ENCODE measurements around the gene CYSRT1. TPM values are rescaled to one million over a fixed set of nuclear protein-coding genes. Genes with fewer than 3 reads are reported as not detected.

The CYSRT1 gene
- polyA plus RNA-seq, 3 donors = 0.17 TPM; not detected in 2

DNA sequence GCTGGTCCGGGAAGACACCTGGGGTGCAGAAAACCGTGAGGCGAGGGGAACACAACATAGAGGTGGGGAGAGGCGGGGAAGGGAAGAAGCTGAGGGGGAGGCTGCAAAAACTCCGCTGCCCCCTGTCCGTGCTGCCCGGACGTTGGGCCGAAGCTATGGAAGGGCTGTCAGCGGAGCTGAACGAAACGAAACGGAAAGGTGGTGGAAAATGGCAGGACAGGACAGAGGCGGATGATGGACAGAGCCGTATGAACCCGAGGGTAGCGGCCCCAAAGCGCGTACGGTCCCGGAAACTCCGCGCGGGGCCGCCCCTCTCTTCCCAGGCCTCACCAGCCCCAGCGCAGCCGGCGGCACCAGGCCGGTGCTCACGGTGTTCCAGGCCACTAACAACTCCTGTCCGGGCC is 36.9 kb upstream of the CYSRT1 start:
- H3K9ac ChIP-seq (ENCODE audit: insufficient read depth, low read length, poor library complexity, severe bottlenecking) = peak overlapping the region; percentile 95
- H3K4me1 Mint-ChIP-seq = peaks cover 32% of the 10 kb centered on the region
- no peaks in the 10 kb centered on the region for H3K9me3 ChIP-seq (replicated peaks in 1 of 2; ENCODE audit: control insufficient read depth in 1 of 2, insufficient read depth in 1 of 2, low read length in 2 of 2)
- peaks cover 28 to 39% of the 10 kb centered on the region in 2 donors for H3K4me1 ChIP-seq (ENCODE audit: control insufficient read depth in 1 of 2, insufficient read depth in 2 of 2, low read length in 2 of 2)
- peak overlapping the region; percentile 70 to 96 for H3K27ac ChIP-seq (ENCODE audit: low read depth in 1 of 2, low read length in 2 of 2)
- TF ChIP-seq, protein P1, sequence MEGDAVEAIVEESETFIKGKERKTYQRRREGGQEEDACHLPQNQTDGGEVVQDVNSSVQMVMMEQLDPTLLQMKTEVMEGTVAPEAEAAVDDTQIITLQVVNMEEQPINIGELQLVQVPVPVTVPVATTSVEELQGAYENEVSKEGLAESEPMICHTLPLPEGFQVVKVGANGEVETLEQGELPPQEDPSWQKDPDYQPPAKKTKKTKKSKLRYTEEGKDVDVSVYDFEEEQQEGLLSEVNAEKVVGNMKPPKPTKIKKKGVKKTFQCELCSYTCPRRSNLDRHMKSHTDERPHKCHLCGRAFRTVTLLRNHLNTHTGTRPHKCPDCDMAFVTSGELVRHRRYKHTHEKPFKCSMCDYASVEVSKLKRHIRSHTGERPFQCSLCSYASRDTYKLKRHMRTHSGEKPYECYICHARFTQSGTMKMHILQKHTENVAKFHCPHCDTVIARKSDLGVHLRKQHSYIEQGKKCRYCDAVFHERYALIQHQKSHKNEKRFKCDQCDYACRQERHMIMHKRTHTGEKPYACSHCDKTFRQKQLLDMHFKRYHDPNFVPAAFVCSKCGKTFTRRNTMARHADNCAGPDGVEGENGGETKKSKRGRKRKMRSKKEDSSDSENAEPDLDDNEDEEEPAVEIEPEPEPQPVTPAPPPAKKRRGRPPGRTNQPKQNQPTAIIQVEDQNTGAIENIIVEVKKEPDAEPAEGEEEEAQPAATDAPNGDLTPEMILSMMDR (IDR thresholded peaks at IDR 0.05) = no peak
- H3K27ac Mint-ChIP-seq = peak overlapping the region; percentile 91 to 96 (median 94)
- peak overlapping the region; percentile 83 to 95 (median 92) for H3K4me3 ChIP-seq (replicated peaks in 1 of 3; ENCODE audit: low read depth in 2 of 3, low read length in 3 of 3)
- peaks cover 32 to 69% of the 10 kb centered on the region in 2 donors for H3K36me3 Mint-ChIP-seq
- intact Hi-C loops (cut with micrococcal nuclease) = loop anchor here (1.0 to 5.0 kb wide), 4 partner anchors 12 to 49 kb away; partner anchors contain the start of genes NDOR1 (in 1 of the 2), TMEM203 (in 1 of the 2) and TPRN (in 1 of the 2)
- peaks cover 44% of the 10 kb centered on the region for H3K79me2 ChIP-seq (ENCODE audit: insufficient read depth, low read length)
- peaks cover 53 to 60% of the 10 kb centered on the region in 2 donors for H3K36me3 ChIP-seq (replicated peaks in 1 of 2; ENCODE audit: control insufficient read depth in 1 of 2, insufficient read depth in 2 of 2, low read length in 2 of 2)
- under 1% methylated on average over 30 of the region's 31 CpGs for WGBS (ENCODE audit: insufficient coverage)
- peak in 1 of 3 donors; percentile 13 for DNase-seq
- H2AFZ ChIP-seq (ENCODE audit: insufficient read depth, low read depth, low read length, poor library complexity, severe bottlenecking) = peak overlapping the region; percentile 83
- peak overlapping the region; percentile 100 for H3K4me2 ChIP-seq (replicated peaks; ENCODE audit: extremely low read depth, low read length, poor library complexity, severe bottlenecking)
- H3K9me3 Mint-ChIP-seq = peaks cover 0 to 2% (median 0%) of the 10 kb centered on the region in 7 donors
- H3K4me3 Mint-ChIP-seq = peak overlapping the region; percentile 86 to 94
- H3K27me3 Mint-ChIP-seq (ENCODE audit: low read depth in 3 of 3) = no peaks in the 10 kb centered on the region
- H4K20me1 ChIP-seq (ENCODE audit: insufficient read depth, low read length) = peaks cover 28% of the 10 kb centered on the region
- H3K27me3 ChIP-seq (ENCODE audit: control insufficient read depth in 2 of 2, insufficient read depth in 2 of 2, low read length in 2 of 2) = no peaks in the 10 kb centered on the region

DNA sequence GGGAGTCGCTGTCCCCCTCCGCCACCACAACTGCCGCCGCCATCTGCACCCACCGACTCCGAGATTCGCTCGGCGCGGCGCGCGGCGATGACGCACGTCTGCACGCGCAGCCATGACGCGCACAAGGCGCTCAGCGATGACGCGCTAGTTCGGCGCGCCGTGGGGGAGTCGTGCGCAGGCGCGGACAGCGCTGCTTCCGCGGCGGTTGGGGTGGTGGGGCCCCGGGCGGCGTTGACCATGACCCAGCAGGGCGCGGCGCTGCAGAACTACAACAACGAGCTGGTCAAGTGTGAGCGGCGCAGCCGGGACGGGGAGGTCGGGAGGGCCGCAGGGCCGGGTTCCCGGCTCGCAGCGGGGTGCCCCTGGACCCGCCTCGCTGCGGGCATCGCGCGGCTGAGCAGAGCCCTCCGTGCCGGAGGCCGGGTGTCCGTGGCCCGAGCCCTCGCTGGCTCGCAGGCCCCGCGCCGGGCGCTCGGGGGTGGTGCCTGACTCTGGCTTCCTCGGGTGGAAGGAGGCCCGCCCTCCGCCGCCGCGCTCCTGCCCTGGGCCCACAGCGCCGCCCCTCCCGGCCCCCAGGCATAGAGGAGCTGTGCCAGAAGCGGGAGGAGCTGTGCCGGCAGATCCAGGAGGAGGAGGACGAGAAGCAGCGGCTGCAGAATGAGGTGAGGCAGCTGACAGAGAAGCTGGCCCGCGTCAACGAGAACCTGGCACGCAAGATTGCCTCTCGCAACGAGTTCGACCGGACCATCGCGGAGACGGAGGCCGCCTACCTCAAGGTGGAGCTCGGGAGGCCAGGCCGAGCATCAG is 36.3 kb upstream of the CYSRT1 start, which contains the start of the genes ANAPC2 and SSNA1:
Gene ANAPC2, minus strand, starts transcription at position 71 of the 807 bp plus-strand sequence. Its CDS starts 28 bp downstream, at position 43.
Gene SSNA1, plus strand, starts transcription at position 187 of the 807 bp plus-strand sequence. Its CDS starts 51 bp downstream, at position 238.
- H2AFZ ChIP-seq (ENCODE audit: insufficient read depth, low read depth, low read length, poor library complexity, severe bottlenecking) = peak within 1 kb of the TSS; percentile 83
- peak within 1 kb of the TSS; percentile 95 for H3K9ac ChIP-seq (ENCODE audit: insufficient read depth, low read length, poor library complexity, severe bottlenecking)
- Mint-ChIP-seq H3K27me3 (ENCODE audit: low read depth in 3 of 3) (no peaks in the 10 kb centered on the region), H3K9me3 (peaks cover 0 to 2% (median 0%) of the 10 kb centered on the region in 7 donors), H3K27ac (peak within 1 kb of the TSS; percentile 93 to 98 (median 96)), H3K4me3 (peak within 1 kb of the TSS; percentile 88 to 97), H3K4me1 (peaks cover 32% of the 10 kb centered on the region), H3K36me3 (peaks cover 26 to 63% of the 10 kb centered on the region in 2 donors)
- DNase-seq = peak; percentile 94 to 97 (median 95)
- H3K27ac ChIP-seq (ENCODE audit: low read depth in 1 of 2, low read length in 2 of 2) = peak within 1 kb of the TSS; percentile 83 to 96
- peak within 1 kb of the TSS; percentile 83 to 95 (median 92) for H3K4me3 ChIP-seq (replicated peaks in 1 of 3; ENCODE audit: low read depth in 2 of 3, low read length in 3 of 3)
- intact Hi-C loops (cut with micrococcal nuclease) = loop anchor here (1.0 to 5.0 kb wide), 5 partner anchors 12 to 49 kb away; partner anchors contain the start of genes NDOR1 (in 1 of the 2), TMEM203 (in 1 of the 2) and TPRN (in 1 of the 2)
- WGBS (ENCODE audit: insufficient coverage) = under 1% methylated on average over 98 of the region's 98 CpGs
- H3K4me2 ChIP-seq (replicated peaks; ENCODE audit: extremely low read depth, low read length, poor library complexity, severe bottlenecking) = peak within 1 kb of the TSS; percentile 100
- H4K20me1 ChIP-seq (ENCODE audit: insufficient read depth, low read length) = peaks cover 28% of the 10 kb centered on the region
- TF ChIP-seq, protein P1 (IDR thresholded peaks at IDR 0.05) = peak; percentile 42
- H3K9me3 ChIP-seq (replicated peaks in 1 of 2; ENCODE audit: control insufficient read depth in 1 of 2, insufficient read depth in 1 of 2, low read length in 2 of 2) = no peaks in the 10 kb centered on the region
- peaks cover 28 to 39% of the 10 kb centered on the region in 2 donors for H3K4me1 ChIP-seq (ENCODE audit: control insufficient read depth in 1 of 2, insufficient read depth in 2 of 2, low read length in 2 of 2)
- H3K79me2 ChIP-seq (ENCODE audit: insufficient read depth, low read length) = peaks cover 44% of the 10 kb centered on the region
- peaks cover 47 to 53% of the 10 kb centered on the region in 2 donors for H3K36me3 ChIP-seq (replicated peaks in 1 of 2; ENCODE audit: control insufficient read depth in 1 of 2, insufficient read depth in 2 of 2, low read length in 2 of 2)
- H3K27me3 ChIP-seq (ENCODE audit: control insufficient read depth in 2 of 2, insufficient read depth in 2 of 2, low read length in 2 of 2) = no peaks in the 10 kb centered on the region
